H1 (cell line): Measurements from ENCODE around the gene LRP1-AS. TPM values are rescaled to one million over a fixed set of nuclear protein-coding genes. Genes with fewer than 3 reads are reported as not detected.

ENCODE experiments used
- EP300 ChIP-seq, 2 experiments: IDR thresholded peaks; 1 replicate in 1 of 2; 2 replicates in 1 of 2; pipeline ENCODE4 v1.6.1; 2011 to 2012; ENCODE audit warnings: low read depth in 2 of 2, low read length in 2 of 2, mild to moderate bottlenecking in 2 of 2, borderline replicate concordance in 1 of 2, inconsistent platforms in 1 of 2, moderate library complexity in 1 of 2
- JUN ChIP-seq: IDR thresholded peaks from 2 replicates; pipeline ENCODE4 v1.6.1; 2011; ENCODE audit warnings: low read depth, mild to moderate bottlenecking, improper control_type of control experiment, low read length
- SP1 ChIP-seq: IDR thresholded peaks from 2 replicates; pipeline ENCODE4 v1.6.1; 2011; ENCODE audit warnings: low read depth, low read length
- polyA plus RNA-seq, 7 experiments: library from polyadenylated mRNA; depleted of rRNA in 3 of 7; stranded (reverse) in 5 of 7; unstranded in 2 of 7; fragments of >200 nt in 5 of 7; fragments of 200-250 nt in 2 of 7; gene quantifications; 1 replicate in 5 of 7; 2 replicates in 1 of 7; 4 replicates in 1 of 7; pipeline versions ENCODE4 v1.2.1 to v1.2.3, GENCODE V29; 2011 to 2013; ENCODE audit warnings: missing spikeins in 2 of 7, mixed read lengths in 2 of 7
- total RNA-seq: library from RNA; stranded (reverse); fragmentation: NEBNext Ultra II Directional; extraction: Animal tissue kit (Norgen Biotek cat#: 25700); gene quantifications from 2 replicates; pipeline ENCODE4 v1.2.1, GENCODE V29; 2021
- TF ChIP-seq, protein P1 (sequence below): fragments of 300-600 bp; sonication (generic); IDR thresholded peaks from 2 replicates; pipeline ENCODE4 v1.7.1; 2012; ENCODE audit warnings: low read length, moderate library complexity, mild to moderate bottlenecking, inconsistent platforms; ENCODE audit not compliant: insufficient replicate concordance

The LRP1-AS gene
- total and polyA plus RNA-seq, 2 of the 8 experiments (the other 6 are each of a cell fraction or from before 2014, with no cell fraction given) = not detected

DNA sequence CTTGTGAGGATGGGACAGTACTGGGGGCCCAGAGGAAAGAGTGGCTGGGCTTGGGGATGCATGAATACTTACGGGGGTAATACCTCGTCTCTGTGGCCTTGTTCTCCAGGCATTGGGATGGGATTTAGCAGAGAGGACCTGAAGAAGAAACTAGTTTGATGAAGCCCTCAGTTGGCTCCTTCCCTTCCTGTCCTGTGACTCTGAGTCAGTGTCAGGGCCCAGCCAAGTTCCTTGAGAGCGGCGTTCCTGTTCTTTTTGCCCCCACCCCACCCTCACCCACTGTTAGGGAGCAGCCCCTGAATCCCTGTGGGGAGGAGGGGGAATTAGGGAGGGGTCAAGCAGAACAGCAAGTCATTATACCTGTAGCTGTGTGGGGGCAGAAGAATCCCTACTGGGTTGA, 5.2 kb upstream of the LRP1-AS start (continued):
- TF ChIP-seq JUN = no peak
- TF ChIP-seq SP1 = no peak
- TF ChIP-seq EP300 (IDR thresholded peaks at IDR 0.05; ENCODE audit: borderline replicate concordance in 1 of 2, low read depth in 2 of 2, low read length in 2 of 2) = no peak
- TF ChIP-seq, protein P1, sequence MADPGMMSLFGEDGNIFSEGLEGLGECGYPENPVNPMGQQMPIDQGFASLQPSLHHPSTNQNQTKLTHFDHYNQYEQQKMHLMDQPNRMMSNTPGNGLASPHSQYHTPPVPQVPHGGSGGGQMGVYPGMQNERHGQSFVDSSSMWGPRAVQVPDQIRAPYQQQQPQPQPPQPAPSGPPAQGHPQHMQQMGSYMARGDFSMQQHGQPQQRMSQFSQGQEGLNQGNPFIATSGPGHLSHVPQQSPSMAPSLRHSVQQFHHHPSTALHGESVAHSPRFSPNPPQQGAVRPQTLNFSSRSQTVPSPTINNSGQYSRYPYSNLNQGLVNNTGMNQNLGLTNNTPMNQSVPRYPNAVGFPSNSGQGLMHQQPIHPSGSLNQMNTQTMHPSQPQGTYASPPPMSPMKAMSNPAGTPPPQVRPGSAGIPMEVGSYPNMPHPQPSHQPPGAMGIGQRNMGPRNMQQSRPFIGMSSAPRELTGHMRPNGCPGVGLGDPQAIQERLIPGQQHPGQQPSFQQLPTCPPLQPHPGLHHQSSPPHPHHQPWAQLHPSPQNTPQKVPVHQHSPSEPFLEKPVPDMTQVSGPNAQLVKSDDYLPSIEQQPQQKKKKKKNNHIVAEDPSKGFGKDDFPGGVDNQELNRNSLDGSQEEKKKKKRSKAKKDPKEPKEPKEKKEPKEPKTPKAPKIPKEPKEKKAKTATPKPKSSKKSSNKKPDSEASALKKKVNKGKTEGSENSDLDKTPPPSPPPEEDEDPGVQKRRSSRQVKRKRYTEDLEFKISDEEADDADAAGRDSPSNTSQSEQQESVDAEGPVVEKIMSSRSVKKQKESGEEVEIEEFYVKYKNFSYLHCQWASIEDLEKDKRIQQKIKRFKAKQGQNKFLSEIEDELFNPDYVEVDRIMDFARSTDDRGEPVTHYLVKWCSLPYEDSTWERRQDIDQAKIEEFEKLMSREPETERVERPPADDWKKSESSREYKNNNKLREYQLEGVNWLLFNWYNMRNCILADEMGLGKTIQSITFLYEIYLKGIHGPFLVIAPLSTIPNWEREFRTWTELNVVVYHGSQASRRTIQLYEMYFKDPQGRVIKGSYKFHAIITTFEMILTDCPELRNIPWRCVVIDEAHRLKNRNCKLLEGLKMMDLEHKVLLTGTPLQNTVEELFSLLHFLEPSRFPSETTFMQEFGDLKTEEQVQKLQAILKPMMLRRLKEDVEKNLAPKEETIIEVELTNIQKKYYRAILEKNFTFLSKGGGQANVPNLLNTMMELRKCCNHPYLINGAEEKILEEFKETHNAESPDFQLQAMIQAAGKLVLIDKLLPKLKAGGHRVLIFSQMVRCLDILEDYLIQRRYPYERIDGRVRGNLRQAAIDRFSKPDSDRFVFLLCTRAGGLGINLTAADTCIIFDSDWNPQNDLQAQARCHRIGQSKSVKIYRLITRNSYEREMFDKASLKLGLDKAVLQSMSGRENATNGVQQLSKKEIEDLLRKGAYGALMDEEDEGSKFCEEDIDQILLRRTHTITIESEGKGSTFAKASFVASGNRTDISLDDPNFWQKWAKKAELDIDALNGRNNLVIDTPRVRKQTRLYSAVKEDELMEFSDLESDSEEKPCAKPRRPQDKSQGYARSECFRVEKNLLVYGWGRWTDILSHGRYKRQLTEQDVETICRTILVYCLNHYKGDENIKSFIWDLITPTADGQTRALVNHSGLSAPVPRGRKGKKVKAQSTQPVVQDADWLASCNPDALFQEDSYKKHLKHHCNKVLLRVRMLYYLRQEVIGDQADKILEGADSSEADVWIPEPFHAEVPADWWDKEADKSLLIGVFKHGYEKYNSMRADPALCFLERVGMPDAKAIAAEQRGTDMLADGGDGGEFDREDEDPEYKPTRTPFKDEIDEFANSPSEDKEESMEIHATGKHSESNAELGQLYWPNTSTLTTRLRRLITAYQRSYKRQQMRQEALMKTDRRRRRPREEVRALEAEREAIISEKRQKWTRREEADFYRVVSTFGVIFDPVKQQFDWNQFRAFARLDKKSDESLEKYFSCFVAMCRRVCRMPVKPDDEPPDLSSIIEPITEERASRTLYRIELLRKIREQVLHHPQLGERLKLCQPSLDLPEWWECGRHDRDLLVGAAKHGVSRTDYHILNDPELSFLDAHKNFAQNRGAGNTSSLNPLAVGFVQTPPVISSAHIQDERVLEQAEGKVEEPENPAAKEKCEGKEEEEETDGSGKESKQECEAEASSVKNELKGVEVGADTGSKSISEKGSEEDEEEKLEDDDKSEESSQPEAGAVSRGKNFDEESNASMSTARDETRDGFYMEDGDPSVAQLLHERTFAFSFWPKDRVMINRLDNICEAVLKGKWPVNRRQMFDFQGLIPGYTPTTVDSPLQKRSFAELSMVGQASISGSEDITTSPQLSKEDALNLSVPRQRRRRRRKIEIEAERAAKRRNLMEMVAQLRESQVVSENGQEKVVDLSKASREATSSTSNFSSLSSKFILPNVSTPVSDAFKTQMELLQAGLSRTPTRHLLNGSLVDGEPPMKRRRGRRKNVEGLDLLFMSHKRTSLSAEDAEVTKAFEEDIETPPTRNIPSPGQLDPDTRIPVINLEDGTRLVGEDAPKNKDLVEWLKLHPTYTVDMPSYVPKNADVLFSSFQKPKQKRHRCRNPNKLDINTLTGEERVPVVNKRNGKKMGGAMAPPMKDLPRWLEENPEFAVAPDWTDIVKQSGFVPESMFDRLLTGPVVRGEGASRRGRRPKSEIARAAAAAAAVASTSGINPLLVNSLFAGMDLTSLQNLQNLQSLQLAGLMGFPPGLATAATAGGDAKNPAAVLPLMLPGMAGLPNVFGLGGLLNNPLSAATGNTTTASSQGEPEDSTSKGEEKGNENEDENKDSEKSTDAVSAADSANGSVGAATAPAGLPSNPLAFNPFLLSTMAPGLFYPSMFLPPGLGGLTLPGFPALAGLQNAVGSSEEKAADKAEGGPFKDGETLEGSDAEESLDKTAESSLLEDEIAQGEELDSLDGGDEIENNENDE = no peak
